Measurements from ENCODE around the gene ALG6. TPM values are rescaled to one million over a fixed set of nuclear protein-coding genes. Genes with fewer than 3 reads are reported as not detected.

ALG6 gene
- total RNA-seq, 1 donor from 2014 or later: 8.4 TPM

DNA sequence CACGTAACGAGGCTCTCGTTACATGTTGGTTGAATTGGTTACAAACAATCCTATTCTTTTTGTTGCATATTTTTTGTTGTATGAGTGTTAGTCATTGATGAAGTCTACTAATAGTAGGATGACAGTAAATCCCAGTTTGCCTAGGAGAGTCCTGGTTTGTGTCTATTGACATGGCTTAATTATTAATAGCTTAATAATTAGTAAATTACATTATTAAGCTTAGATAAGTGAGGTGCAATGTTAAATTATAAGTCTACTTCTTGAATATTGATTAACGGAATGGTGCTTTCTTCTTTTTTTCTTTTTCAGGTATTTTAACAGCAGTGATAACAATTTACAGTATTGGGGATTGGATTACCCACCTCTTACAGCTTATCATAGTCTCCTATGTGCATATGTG lies 34.5 kb downstream of the ALG6 start:
- no peak for TF ChIP-seq CTCF (IDR thresholded peaks at IDR 0.05; ENCODE audit: partially characterized antibody, unreplicated experiment)
- peaks cover 2% of the 10 kb centered on the region for H3K9me3 Mint-ChIP-seq (ENCODE audit: unreplicated experiment)
- H3K36me3 Mint-ChIP-seq (ENCODE audit: unreplicated experiment): peaks cover 5% of the 10 kb centered on the region
- H3K4me3 Mint-ChIP-seq (ENCODE audit: unreplicated experiment): no peak overlapping the region
- H3K27ac Mint-ChIP-seq (ENCODE audit: unreplicated experiment): no peak overlapping the region
- DNase-seq: no peak
- H3K4me1 Mint-ChIP-seq (ENCODE audit: low read depth, unreplicated experiment): no peaks in the 10 kb centered on the region
- H3K27me3 Mint-ChIP-seq (ENCODE audit: unreplicated experiment): no peaks in the 10 kb centered on the region

DNA sequence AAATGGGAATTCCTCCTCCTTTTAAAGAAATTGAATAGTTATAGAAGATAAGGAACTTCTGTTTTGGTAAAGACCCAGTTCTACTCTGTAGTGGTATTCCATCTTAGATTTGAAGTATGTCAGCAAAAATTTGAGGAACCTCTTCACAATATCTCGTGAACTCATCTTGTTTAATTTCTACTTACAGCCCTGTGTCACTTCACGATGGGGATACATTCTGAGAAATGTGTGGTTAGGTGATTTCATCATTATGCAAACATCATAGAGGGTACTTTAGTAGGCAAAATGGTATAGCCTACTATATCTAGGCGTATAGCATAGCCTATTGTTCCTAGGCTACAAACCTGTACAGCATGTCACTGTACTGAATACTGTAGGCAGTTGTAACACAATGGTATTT lies 36.0 kb downstream of the ALG6 start:
- DNase-seq: no peak
- Mint-ChIP-seq H3K27ac (ENCODE audit: unreplicated experiment) (no peak overlapping the region), H3K4me1 (ENCODE audit: low read depth, unreplicated experiment) (no peaks in the 10 kb centered on the region), H3K9me3 (ENCODE audit: unreplicated experiment) (peaks cover 2% of the 10 kb centered on the region), H3K27me3 (ENCODE audit: unreplicated experiment) (no peaks in the 10 kb centered on the region), H3K36me3 (ENCODE audit: unreplicated experiment) (peaks cover 5% of the 10 kb centered on the region), H3K4me3 (ENCODE audit: unreplicated experiment) (no peak overlapping the region)
- no peak for TF ChIP-seq CTCF (IDR thresholded peaks at IDR 0.05; ENCODE audit: partially characterized antibody, unreplicated experiment)

DNA sequence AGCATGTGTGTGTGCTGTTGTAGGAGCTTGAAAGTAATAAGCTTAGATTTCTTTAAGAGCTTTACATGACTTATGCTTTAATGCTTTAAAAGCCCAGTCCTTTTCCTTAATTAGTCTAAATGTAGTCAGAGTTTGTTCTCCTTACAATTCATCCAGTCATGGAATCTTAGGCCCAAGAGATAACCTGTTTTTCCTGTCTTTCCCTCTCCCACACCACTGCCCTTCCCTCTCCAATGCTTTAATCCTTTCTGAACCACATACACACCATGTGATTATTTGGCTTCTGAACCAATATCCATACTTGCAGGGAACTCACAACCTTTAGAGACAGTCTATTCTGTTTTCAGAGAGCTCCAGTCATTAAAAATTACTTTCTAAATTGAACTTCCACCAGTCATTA lies 37.6 kb downstream of the ALG6 start:
- no peak for DNase-seq
- H3K36me3 Mint-ChIP-seq (ENCODE audit: unreplicated experiment): no peaks in the 10 kb centered on the region
- no peak overlapping the region for H3K27ac Mint-ChIP-seq (ENCODE audit: unreplicated experiment)
- no peaks in the 10 kb centered on the region for H3K9me3 Mint-ChIP-seq (ENCODE audit: unreplicated experiment)
- no peak for TF ChIP-seq CTCF (IDR thresholded peaks at IDR 0.05; ENCODE audit: partially characterized antibody, unreplicated experiment)
- H3K4me3 Mint-ChIP-seq (ENCODE audit: unreplicated experiment): no peak overlapping the region
- H3K4me1 Mint-ChIP-seq (ENCODE audit: low read depth, unreplicated experiment): no peaks in the 10 kb centered on the region
- no peaks in the 10 kb centered on the region for H3K27me3 Mint-ChIP-seq (ENCODE audit: unreplicated experiment)

- no peak for TF ChIP-seq CTCF (IDR thresholded peaks at IDR 0.05; ENCODE audit: partially characterized antibody, unreplicated experiment)
- DNase-seq: no peak
- H3K27me3 Mint-ChIP-seq (ENCODE audit: unreplicated experiment): no peaks in the 10 kb centered on the region
- H3K4me1 Mint-ChIP-seq (ENCODE audit: low read depth, unreplicated experiment): no peaks in the 10 kb centered on the region
- no peak overlapping the region for H3K27ac Mint-ChIP-seq (ENCODE audit: unreplicated experiment)
- no peaks in the 10 kb centered on the region for H3K36me3 Mint-ChIP-seq (ENCODE audit: unreplicated experiment)
- H3K9me3 Mint-ChIP-seq (ENCODE audit: unreplicated experiment): no peaks in the 10 kb centered on the region
- H3K4me3 Mint-ChIP-seq (ENCODE audit: unreplicated experiment): no peak overlapping the region
Measured at GRCh38 chr1:63405987-63406386, 38.6 kb downstream of the ALG6 start.

GRCh38 chr1:63407002-63407401 lies 39.6 kb downstream of the ALG6 start:
- Mint-ChIP-seq H3K9me3 (ENCODE audit: unreplicated experiment) (no peaks in the 10 kb centered on the region), H3K4me1 (ENCODE audit: low read depth, unreplicated experiment) (no peaks in the 10 kb centered on the region), H3K4me3 (ENCODE audit: unreplicated experiment) (no peak overlapping the region), H3K27ac (ENCODE audit: unreplicated experiment) (no peak overlapping the region), H3K36me3 (ENCODE audit: unreplicated experiment) (no peaks in the 10 kb centered on the region), H3K27me3 (ENCODE audit: unreplicated experiment) (no peaks in the 10 kb centered on the region)
- no peak for DNase-seq
- no peak for TF ChIP-seq CTCF (IDR thresholded peaks at IDR 0.05; ENCODE audit: partially characterized antibody, unreplicated experiment)

Measured in glutamatergic neuron (in vitro differentiated cells).